Common myeloid progenitor, CD34-positive (primary cell): ENCODE results near the gene SERPINE1.
A peak's percentile ranks its signal among the peaks of the same experiment; 100 is the strongest.
"Not testable (repeated sequence)": the region's sequence is repeated elsewhere in the genome, so short reads cannot be mapped to it uniquely, and the experiment has no call there.

ENCODE experiments used
- CTCF ChIA-PET: fragments of 350-600 bp; sonication (Branson Sonifier 250); formaldehyde crosslinking; loops from one replicate; lab custom pipeline; 2021; ENCODE audit warnings: antibody characterized with exemption; lab: Charles Lee
- POLR2A ChIA-PET: fragments of 350-600 bp; sonication (Branson Sonifier 250); formaldehyde crosslinking; loops from one replicate; lab custom pipeline; 2021; ENCODE audit warnings: antibody characterized with exemption; lab: Charles Lee
- DNase-seq, 3 donors: peaks; one replicate each; pipeline versions ENCODE4 v3.0.0 to v3.0.0-alpha.2; 2013
- H3K27ac ChIP-seq, 2 experiments: 1 replicate in 1 of 2; 2 replicates in 1 of 2; pipeline ENCODE4 v1.7.0; 2013; ENCODE audit warnings: inconsistent platforms in 2 of 2, low read length in 2 of 2, mild to moderate bottlenecking in 2 of 2, low read depth in 1 of 2, moderate library complexity in 1 of 2; ENCODE audit not compliant: severe bottlenecking in 2 of 2, insufficient read depth in 1 of 2, poor library complexity in 1 of 2
- H3K27me3 ChIP-seq, 5 experiments: replicated peaks in 2 of 5; 1 replicate in 3 of 5; 2 replicates in 2 of 5; pipeline versions ENCODE4 v1.6.1 to v1.7.0; 2013; ENCODE audit warnings: low read length in 4 of 5, mild to moderate bottlenecking in 2 of 5, moderate library complexity in 2 of 5, inconsistent platforms in 1 of 5; ENCODE audit not compliant: insufficient read depth in 5 of 5, control insufficient read depth in 4 of 5
- H3K36me3 ChIP-seq, 4 experiments: 1 replicate in 2 of 4; 2 replicates in 2 of 4; pipeline versions ENCODE4 v1.6.1 to v1.7.0; 2013; ENCODE audit warnings: low read length in 3 of 4, control low read depth in 1 of 4, mild to moderate bottlenecking in 1 of 4; ENCODE audit not compliant: control insufficient read depth in 4 of 4, insufficient read depth in 4 of 4
- H3K4me1 ChIP-seq, 4 experiments: 1 replicate in 3 of 4; 2 replicates in 1 of 4; pipeline versions ENCODE4 v1.6.1 to v1.7.1; 2013; ENCODE audit warnings: low read length in 3 of 4, mild to moderate bottlenecking in 3 of 4, control low read depth in 1 of 4, inconsistent platforms in 1 of 4, moderate library complexity in 1 of 4; ENCODE audit not compliant: control insufficient read depth in 4 of 4, insufficient read depth in 4 of 4; ENCODE audit errors: control extremely low read depth in 1 of 4
- H3K4me3 ChIP-seq, 7 experiments: 1 replicate in 4 of 7; 2 replicates in 3 of 7; pipeline versions ENCODE4 v1.5.1 to v1.7.0; 2013; ENCODE audit warnings: mild to moderate bottlenecking in 7 of 7, low read length in 6 of 7, moderate library complexity in 6 of 7, inconsistent platforms in 2 of 7, low read depth in 2 of 7, control low read depth in 1 of 7; ENCODE audit not compliant: insufficient read depth in 4 of 7, control insufficient read depth in 1 of 7; ENCODE audit errors: extremely low read depth in 1 of 7
- H3K9me3 ChIP-seq, 5 experiments: 1 replicate in 4 of 5; 2 replicates in 1 of 5; pipeline versions ENCODE4 v1.6.1 to v1.7.1; 2013; ENCODE audit warnings: low read length in 4 of 5, mild to moderate bottlenecking in 2 of 5, inconsistent platforms in 1 of 5, low read depth in 1 of 5, moderate library complexity in 1 of 5; ENCODE audit not compliant: control insufficient read depth in 4 of 5, insufficient read depth in 2 of 5; ENCODE audit errors: control extremely low read depth in 1 of 5
- WGBS: methylation state at CpG from one replicate; pipeline ENCODE4 v1.1.5; 2013; ENCODE audit not compliant: insufficient coverage; 5-methylcytosine and 5-hydroxymethylcytosine counted together

The SERPINE1 gene

DNA sequence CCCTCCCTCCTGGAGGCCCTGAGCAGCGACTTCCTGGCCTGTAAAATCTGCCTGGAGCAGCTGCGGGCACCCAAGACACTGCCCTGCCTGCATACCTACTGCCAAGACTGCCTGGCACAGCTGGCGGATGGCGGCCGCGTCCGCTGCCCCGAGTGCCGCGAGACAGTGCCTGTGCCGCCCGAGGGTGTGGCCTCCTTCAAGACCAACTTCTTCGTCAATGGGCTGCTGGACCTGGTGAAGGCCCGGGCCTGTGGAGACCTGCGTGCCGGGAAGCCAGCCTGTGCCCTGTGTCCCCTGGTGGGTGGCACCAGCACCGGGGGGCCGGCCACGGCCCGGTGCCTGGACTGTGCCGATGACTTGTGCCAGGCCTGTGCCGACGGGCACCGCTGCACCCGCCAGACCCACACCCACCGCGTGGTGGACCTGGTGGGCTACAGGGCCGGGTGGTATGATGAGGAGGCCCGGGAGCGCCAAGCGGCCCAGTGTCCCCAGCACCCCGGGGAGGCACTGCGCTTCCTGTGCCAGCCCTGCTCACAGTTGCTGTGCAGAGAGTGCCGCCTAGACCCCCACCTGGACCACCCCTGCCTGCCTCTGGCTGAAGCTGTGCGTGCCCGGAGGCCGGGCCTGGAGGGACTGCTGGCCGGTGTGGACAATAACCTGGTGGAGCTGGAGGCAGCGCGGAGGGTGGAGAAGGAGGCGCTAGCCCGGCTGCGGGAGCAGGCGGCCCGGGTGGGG is 39.4 kb upstream of the SERPINE1 start:
- no peak for DNase-seq
- POLR2A ChIA-PET, result no interaction called here
- H3K27me3 ChIP-seq, result no peaks in the 10 kb centered on the region
- H3K4me3 ChIP-seq, result no peak overlapping the region
- WGBS, result 96% methylated on average over 36 of the region's 45 CpGs
- H3K36me3 ChIP-seq, result peaks cover 0 to 44% (median 36%) of the 10 kb centered on the region in 4 experiments
- peak overlapping the region in 1 of 2 experiments; percentile 98 for H3K27ac ChIP-seq
- H3K4me1 ChIP-seq, result peaks cover 0 to 19% (median 15%) of the 10 kb centered on the region in 4 experiments
- no peaks in the 10 kb centered on the region for H3K9me3 ChIP-seq
- CTCF ChIA-PET, result interaction anchor here (0.8 to 1.5 kb wide), 3 partner anchors 8 to 203 kb away, joined by 3 read pairs; no protein-coding TSS in a partner anchor

DNA sequence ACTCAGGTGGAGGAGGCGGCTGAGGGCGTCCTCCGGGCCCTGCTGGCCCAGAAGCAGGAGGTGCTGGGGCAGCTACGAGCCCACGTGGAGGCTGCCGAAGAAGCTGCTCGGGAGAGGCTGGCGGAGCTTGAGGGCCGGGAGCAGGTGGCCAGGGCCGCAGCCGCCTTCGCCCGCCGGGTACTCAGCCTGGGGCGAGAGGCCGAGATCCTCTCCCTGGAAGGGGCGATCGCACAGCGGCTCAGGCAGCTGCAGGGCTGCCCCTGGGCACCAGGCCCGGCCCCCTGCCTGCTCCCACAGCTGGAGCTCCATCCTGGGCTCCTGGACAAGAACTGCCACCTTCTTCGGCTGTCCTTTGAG is 38.9 kb upstream of the SERPINE1 start:
- H3K36me3 ChIP-seq, result peaks cover 0 to 44% (median 36%) of the 10 kb centered on the region in 4 experiments
- no peak overlapping the region for H3K27ac ChIP-seq
- CTCF ChIA-PET, result no interaction called here
- no peaks in the 10 kb centered on the region for H3K27me3 ChIP-seq
- POLR2A ChIA-PET, result no interaction called here
- peaks cover 0 to 19% (median 15%) of the 10 kb centered on the region in 4 experiments for H3K4me1 ChIP-seq
- DNase-seq, result no peak
- H3K9me3 ChIP-seq, result no peaks in the 10 kb centered on the region
- WGBS, result 97% methylated on average over 11 of the region's 21 CpGs
- no peak overlapping the region for H3K4me3 ChIP-seq

DNA sequence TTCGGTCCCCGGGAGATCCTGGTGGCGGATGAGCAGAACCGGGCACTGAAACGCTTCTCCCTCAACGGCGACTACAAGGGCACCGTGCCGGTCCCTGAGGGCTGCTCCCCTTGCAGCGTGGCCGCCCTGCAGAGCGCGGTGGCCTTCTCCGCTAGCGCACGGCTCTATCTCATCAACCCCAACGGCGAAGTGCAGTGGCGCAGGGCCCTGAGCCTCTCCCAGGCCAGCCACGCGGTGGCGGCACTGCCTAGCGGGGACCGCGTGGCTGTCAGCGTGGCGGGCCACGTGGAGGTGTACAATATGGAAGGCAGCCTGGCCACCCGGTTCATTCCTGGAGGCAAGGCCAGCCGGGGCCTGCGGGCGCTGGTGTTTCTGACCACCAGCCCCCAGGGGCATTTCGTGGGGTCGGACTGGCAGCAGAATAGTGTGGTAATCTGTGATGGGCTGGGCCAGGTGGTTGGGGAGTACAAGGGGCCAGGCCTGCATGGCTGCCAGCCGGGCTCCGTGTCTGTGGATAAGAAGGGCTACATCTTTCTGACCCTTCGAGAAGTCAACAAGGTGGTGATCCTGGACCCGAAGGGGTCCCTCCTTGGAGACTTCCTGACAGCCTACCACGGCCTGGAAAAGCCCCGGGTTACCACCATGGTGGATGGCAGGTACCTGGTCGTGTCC is 37.9 kb upstream of the SERPINE1 start:
- Histone ChIP-seq H3K27me3 (no peaks in the 10 kb centered on the region), H3K27ac (no peak overlapping the region), H3K9me3 (no peaks in the 10 kb centered on the region), H3K4me3 (no peak overlapping the region), H3K36me3 (peaks cover 0 to 44% (median 36%) of the 10 kb centered on the region in 4 experiments), H3K4me1 (peaks cover 0 to 19% (median 15%) of the 10 kb centered on the region in 4 experiments)
- 98% methylated on average over 32 of the region's 41 CpGs for WGBS
- ChIA-PET POLR2A (no interaction called here), CTCF (interaction anchor here (0.8 kb wide), 1 partner anchor 47 kb away, joined by 3 read pairs; no protein-coding TSS in a partner anchor)
- no peak for DNase-seq

DNA sequence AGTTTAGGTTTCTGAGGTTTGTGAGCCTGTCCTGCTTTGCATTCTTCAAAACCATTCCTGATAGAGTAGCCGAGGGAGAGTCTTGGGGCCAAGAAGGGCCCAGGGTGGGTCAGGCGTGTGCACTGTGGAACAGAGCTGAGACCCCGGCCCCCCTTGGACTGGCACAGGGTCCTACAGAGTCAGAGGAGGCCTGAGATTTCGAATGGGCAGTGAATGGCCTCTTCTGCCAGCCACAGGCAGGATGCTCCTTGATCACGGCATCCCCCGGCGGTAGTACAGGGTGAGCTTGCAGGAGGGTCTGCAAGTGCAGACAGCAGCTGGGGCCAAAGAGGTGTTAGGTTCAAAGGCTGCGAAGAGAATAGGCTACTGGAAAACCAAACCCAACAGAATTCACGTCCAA is 37.0 kb upstream of the SERPINE1 start:
- no peak overlapping the region for H3K4me3 ChIP-seq
- no peak overlapping the region for H3K27ac ChIP-seq
- WGBS, result 100% methylated on average over 8 of the region's 9 CpGs
- no peaks in the 10 kb centered on the region for H3K27me3 ChIP-seq
- ChIA-PET POLR2A (no interaction called here), CTCF (interaction anchor here (0.8 to 1.6 kb wide), 4 partner anchors 12 to 102 kb away, joined by 3 to 5 read pairs (median 3); no protein-coding TSS in a partner anchor)
- peaks cover 0 to 44% (median 36%) of the 10 kb centered on the region in 4 experiments for H3K36me3 ChIP-seq
- no peak for DNase-seq
- H3K4me1 ChIP-seq, result peaks cover 0 to 15% (median 12%) of the 10 kb centered on the region in 4 experiments
- no peaks in the 10 kb centered on the region for H3K9me3 ChIP-seq

DNA sequence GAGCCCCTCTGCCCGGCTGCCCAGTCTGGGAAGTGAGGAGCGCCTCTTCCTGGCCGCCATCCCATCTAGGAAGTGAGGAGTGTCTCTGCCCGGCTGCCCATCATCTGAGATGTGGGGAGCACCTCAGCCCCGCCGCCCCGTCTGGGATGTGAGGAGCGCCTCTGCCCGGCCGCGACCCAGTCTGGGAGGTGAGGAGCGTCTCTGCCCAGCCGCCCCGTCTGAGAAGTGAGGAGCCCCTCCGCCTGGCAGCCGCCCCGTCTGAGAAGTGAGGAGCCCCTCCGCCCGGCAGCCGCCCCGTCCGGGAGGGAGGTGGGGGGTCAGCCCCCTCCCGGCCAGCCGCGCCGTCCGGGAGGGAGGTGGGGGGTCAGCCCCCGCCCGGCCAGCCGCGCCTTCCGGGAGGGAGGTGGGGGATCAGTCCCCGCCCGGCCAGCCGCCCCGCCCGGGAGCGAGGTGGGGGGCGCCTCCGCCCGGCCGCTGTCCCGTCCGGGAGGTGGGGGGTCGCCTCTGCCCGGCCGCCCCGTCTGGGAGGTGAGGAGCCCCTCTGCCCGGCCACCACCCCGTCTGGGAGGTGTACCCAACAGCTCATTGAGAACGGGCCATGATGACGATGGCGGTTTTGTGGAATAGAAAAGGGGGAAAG is 34.5 kb upstream of the SERPINE1 start:
- CTCF ChIA-PET, result interaction anchor here (1.0 kb wide), 1 partner anchor 15 kb away, joined by 4 read pairs; no protein-coding TSS in a partner anchor
- H3K4me1 ChIP-seq, H3K4me3 ChIP-seq, H3K27ac ChIP-seq, H3K9me3 ChIP-seq, DNase-seq, H3K27me3 ChIP-seq, POLR2A ChIA-PET: not testable (repeated sequence)
- WGBS, result 100% methylated on average over 5 of the region's 53 CpGs
- peaks cover 0 to 37% (median 28%) of the 10 kb centered on the region in 4 experiments for H3K36me3 ChIP-seq

DNA sequence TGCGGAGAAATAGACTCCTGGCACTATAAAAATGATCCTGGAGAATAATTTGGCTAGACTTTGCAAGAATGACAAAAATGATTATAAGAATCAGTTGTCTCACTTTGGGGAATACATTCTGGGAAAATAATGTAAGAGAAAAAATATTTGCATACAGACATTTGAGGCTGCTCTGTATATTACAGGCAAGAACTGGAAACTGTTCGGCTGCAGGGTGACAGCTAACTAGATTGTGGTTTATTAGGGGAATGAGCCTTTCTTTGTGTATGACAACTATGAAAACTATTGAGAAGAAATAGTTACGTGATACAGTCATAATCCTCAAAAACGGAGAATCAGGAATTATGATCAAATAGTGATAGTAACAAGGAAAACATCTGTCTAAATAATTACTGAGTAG is 33.0 kb upstream of the SERPINE1 start:
- peaks cover 0 to 22% (median 16%) of the 10 kb centered on the region in 4 experiments for H3K36me3 ChIP-seq
- DNase-seq, result no peak
- ChIA-PET CTCF (interaction anchor here (0.6 to 1.2 kb wide), 2 partner anchors 11 to 50 kb away, joined by 3 read pairs; no protein-coding TSS in a partner anchor), POLR2A (interaction anchor here (0.7 kb wide), 1 partner anchor 81 kb away, joined by 3 read pairs; no protein-coding TSS in a partner anchor)
- WGBS, result 95% methylated on average over 4 of the region's 4 CpGs
- H3K9me3 ChIP-seq, result no peaks in the 10 kb centered on the region
- H3K27me3 ChIP-seq, result no peaks in the 10 kb centered on the region
- H3K4me1 ChIP-seq, result no peaks in the 10 kb centered on the region
- no peak overlapping the region for H3K27ac ChIP-seq
- H3K4me3 ChIP-seq, result no peak overlapping the region
